Fibroblast of lung (primary cell): ENCODE data around the gene SYT8.

Source experiments
- CTCF ChIP-seq, 2 donors: IDR thresholded peaks in 1 of 2; conservative IDR thresholded peaks in 1 of 2; 1 replicate in 1 of 2; 2 replicates in 1 of 2; pipeline ENCODE4 v1.5.1; 2011 to 2012; ENCODE audit warnings: low read length in 2 of 2, control low read depth in 1 of 2, inconsistent platforms in 1 of 2, low read depth in 1 of 2, mild to moderate bottlenecking in 1 of 2
- EZH2 ChIP-seq: IDR thresholded peaks from 2 replicates; pipeline ENCODE4 v1.5.1; 2012; ENCODE audit warnings: low read length, control low read depth, mild to moderate bottlenecking; ENCODE audit errors: missing control alignments

GRCh38 chr11:1838426-1839144, 3.8 kb downstream of the SYT8 start, which contains the start of gene TNNI2:
- TF ChIP-seq EZH2 (no peak), CTCF (conservative IDR thresholded peaks at IDR 0.05 in 1 of 2, IDR thresholded peaks at IDR 0.05 in 1 of 2; ENCODE audit: low read depth in 1 of 2, low read length in 2 of 2) (no peak)
